Anterior cingulate cortex (tissue), 58 donors: ENCODE data around the gene TNFRSF13B.
A peak's percentile ranks its signal among the peaks of the same experiment; 100 is the strongest.
"Not testable (repeated sequence)": the region's sequence is repeated elsewhere in the genome, so short reads cannot be mapped to it uniquely, and the experiment has no call there.

Source experiments
- DNase-seq, 58 donors: peaks; one replicate each; lab custom pipeline; 2025; lab: John Stamatoyannopoulos, UW

Gene TNFRSF13B

DNA sequence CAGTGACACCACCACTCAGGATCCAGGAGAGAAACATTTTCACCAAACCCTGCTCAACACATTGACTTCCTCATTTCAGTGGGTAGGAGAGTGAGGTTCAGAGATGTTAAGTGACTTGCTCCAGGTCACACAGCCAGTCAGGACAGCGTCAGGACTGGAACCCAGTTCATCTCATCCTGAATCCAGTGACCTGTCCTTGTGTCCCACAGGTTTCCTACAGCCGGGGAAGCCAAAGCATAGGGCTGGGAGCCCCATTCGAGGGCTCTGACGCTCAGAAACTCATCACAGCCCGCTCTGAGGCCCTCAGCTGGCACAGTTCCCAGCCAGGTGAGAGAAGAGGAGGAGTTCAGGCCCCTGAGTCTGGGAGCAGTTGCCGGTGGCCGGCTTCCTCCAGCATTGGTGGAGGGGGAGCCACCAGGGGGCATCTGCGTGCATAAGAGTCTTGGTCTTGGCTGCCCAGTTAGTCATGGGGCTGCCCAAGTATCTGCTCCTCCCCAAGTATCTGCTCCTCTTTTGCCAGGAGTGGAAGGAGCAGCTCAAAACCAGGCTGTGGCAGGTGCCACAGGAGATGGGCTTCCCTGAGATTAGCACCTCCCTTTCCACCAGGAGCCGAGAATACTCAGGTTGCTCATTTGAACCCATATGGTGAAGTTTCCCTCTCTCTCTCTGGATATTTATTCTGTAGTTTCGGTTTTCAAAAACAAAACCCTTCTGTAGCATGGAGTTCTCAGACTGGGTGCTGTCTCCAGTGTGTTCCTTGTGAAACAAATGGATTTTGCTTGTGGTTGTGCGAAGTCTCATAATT is 56.0 kb downstream of the TNFRSF13B start:
- DNase-seq: peak in 12 of 58 donors; percentile 7 to 45 (median 24)

DNA sequence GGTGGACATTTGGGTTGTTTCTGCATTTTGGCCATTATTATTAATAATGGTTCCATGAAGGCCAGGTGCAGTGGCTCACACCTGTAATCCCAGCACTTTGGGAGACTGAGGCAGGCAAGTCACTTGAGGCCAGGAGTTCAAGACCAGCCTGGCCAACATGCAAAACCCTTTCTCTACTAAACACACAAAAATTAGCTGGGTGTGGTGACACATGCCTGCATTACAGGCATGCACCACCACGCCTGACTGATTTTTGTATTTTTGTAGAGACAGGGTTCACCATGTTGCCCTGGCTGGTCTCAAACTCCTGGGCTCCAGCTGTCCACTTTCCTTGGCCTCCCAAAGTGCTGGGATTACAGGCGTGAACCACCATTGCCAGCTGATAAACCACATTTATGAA is 58.5 kb downstream of the TNFRSF13B start:
- no peak for DNase-seq

DNA sequence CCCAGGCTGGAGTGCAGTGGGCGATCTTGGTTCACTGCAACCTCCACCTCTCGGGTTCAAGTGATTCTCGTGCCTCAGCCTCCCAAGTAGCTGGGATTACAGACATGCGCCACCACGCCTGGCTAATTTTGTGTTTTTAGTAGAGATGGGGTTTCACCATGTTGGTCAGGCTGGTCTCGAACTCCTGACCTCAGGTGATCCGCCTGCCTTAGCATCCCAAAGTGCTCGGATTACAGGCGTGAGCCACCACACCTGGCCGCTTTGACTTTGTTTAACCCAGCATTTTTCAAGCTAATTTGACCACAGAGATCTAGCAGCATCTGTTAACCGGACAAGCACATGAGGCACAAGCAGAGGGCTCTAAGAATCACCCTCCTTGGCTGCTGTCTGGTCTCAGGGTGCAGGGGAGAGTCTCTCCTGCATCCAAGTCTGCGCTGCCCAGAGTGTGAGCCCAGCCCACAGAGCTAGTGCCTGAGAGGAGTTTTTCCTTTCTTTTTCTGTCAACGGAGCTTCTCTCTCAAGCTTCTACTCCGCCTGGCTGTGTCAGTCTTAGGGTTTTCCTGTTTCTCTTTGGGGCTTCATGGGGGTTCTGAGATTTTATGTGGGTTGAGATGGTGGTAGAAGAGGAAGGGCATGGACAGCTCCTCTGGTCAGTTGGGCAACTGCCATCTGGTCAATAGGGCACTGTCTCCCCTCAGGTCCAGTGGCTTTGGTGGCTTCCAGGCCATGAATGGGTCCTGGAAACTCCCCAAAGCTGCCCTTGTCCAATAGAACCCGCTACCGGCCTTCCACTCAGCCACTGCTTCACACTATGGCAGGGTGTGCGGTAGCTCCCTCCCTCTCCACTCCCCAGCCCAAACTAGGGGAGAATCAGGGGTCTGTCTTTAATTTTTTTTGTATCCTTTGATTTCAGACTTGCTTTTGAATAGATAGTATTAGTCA is 59.6 kb downstream of the TNFRSF13B start:
- no peak for DNase-seq

DNA sequence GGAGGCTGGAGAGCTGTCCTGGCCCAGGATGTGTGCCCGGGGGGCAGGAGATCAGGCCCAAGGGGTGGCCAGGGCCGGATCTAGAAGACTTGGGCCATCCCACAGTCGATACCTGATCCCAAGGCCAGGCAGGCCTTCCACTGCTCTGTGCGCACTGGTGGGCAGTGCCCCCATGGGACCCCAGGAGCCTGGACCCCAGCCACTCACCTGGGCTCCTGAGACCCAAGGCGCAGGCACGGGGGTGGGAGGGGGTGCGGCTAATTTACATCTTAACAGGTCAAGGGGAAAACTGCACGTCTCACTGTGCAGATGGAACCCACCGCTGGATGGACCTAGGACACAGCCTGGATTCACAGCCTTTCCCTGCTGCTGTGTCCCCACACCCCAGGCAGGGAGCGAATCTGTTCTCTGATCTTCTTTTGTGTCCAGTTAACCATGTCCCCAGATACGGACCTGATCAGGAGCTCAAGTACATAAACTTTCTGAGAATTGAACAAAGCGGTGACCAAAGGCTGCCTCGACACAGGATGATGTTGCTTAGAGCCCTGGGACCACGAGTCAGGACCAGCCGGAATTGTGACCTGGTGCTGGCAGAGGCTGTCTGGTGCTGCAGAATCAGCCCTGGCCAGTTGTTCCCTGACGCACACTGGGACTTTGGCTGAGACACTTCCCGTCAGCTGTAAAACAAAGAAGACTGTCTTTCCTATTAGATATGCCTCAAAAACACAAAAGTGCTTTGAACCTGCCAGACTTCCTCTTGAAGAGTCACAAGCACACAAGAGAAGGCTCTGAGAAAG is 60.6 kb downstream of the TNFRSF13B start:
- peak in 22 of 58 donors; percentile 1 to 61 (median 30) for DNase-seq

DNA sequence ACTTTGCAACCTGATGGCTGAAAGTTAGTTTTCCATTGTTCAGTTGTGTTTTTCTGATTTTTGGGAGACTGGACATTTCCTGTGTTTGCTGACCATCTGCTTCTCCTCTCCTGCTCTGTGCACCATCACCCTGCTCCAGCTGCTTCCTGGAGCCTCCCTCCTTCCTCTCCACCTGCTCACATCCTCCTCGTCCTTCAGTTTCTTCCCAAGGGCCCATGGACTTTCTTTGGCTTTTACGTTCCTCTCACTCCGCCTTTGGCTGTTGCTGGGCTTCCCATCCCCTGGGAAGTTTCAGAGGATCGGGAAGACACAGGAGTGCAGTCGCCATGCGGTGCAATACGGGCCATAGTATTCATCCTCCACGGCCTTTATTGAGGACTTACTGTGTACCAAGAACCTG is 61.6 kb downstream of the TNFRSF13B start:
- no peak for DNase-seq

DNA sequence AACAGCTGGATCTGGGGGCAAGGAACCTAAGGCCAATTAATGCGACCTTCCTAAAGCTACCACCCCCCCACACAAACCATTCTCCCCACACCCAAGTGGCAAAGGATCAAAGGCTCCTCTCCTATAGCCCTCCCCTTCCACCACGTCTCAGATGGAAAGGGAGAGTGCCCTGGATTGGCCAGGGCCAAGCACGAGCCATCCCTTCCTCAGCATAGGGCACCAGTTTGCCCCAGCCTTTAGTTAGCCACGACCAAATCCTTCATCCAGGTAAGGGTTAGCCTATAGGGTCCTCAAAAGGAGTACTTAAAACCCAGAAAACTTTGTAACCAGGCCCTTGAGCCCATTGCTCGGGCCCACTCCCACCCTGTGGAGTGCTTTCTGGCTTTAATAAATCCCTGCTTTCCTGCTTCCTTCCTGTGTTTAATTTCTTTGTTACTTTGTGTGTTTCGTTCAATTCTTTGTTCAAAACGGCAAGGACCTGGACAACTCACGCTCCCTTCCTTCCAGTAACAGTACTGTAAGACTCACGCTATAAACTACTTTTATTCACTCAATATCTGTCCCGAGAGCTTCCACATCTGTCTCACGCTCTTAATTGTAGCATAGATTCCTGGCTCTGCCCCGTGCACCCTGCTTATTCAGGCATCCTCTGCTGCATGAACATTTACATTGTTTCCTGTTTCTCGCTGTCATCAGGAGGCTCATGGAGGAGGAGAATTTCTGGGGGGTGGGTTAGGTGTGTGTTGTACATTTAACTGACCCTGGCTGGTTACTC is 62.3 kb downstream of the TNFRSF13B start:
- DNase-seq: no peak

DNA sequence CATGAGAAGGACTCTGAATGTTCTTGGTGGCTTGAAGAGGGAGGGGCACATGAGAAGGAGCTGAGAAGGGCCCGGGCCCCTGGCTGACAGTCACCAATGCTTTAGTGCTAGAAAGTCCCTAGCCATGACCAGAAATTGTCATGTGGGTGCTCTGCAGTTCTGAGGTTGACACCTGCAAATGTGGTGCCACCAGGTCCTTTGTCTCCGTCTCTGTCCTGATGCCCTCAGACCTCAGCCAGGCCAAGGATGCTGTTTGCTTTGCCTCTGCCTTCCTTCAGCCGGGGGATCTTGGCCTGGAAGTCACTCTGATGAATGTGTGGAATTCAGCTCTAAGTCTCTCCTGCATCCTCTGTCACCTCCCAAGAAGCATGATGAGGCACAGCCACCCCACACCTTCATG is 63.6 kb downstream of the TNFRSF13B start:
- no peak for DNase-seq

DNA sequence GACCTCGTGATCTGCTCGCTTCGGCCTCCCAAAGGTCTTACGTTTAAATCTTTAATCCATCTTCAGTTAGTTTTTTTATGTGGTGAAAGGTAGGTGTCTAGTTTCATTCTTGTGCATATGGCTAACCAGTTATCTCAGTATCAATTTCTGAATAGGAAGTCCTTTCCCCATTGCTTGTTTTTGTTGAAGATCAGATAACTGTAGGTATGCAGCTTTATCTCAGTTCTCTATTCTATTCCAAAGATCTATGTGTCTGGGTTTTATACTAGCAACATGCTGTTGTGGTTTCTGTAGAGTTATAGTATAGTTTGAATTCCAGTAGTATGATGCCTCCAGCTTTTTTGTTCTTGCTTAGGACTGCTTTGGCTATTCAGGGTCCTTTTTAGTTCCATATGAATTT is 65.2 kb downstream of the TNFRSF13B start:
- DNase-seq: no peak

DNA sequence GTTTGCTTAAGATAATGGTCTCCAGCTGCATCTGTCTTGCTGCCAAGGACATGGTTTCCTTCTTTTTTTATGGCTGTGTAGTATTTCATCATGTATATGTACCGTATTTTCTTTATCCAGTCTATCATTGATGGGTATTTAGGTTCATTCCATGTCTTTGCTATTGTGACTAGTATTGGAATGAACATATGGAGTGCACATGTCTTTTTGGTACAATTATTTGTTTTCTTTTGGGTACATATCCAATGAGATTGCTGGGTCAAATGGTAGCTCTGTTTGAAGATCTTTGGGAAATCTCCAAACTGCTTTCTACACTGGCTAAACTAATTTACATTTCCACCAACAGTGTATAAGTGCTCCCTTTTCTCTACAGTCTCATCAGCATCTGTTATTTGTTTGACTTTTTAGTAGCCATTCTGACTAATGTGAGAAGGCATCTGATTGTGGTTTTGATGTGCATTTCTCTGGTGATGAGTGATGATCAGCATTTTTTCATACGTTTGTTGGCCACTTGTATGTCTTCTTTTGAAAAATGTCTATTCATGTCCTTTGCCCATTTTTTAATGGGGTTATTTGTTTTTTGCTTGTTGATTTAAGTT is 66.2 kb downstream of the TNFRSF13B start:
- DNase-seq: no peak

DNA sequence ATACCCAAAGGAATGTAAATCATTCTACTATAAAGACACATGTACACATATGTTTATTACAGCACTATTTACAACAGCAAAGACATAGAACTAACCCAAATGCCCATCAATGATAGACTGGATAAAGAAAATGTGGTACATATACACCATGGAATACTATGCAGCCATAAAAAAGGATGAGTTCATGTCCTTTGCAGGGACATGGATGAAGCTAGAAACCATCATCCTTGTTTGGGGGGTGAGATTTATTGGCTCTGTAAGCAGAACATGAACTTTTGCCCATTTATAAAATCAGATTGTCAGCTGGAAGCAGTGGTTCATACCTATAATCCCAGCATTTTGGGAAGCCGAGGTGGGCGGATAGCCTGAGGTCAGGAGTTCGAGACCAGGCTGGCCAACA is 68.8 kb downstream of the TNFRSF13B start:
- DNase-seq: not testable (repeated sequence)

GRCh38 chr17:16900288-16900882 is 71.5 kb downstream of the TNFRSF13B start:
- DNase-seq: no peak

- not testable (repeated sequence) for DNase-seq
These were observed 74.6 kb downstream of the TNFRSF13B start for GRCh38 chr17:16897211-16897896.

GRCh38 chr17:16896235-16896634 is 75.7 kb downstream of the TNFRSF13B start:
- not testable (repeated sequence) for DNase-seq

- not testable (repeated sequence) for DNase-seq
These were observed 78.4 kb downstream of the TNFRSF13B start for GRCh38 chr17:16893527-16893926.

DNA sequence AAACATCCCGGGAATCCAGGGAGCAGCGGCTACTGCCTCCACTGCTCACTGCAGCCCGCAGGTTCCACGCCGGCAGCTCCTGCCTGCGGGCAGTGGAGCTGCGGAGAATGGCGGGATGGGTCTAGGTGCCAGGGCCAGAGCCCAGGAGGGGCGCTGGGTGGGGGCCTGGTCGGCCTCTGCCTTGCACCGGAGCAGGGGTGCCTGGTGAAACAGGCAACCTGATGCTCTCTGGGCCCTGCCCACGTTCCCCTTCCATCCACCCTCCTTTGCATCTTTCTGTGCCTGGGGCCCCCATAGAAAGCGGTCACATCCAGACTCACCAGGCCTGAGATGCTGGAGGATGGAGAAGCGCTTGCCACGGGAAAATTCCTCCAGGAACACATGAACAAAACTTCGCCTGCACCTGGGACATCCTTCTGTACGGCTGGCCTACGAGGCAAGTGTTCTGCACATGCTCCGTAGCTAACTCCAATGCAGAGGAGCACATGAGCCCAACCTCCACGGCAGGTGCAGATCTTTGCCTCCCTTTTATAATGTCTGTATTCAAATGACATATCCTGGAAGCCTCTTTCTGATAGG is 79.0 kb downstream of the TNFRSF13B start:
- DNase-seq: not testable (repeated sequence)

DNA sequence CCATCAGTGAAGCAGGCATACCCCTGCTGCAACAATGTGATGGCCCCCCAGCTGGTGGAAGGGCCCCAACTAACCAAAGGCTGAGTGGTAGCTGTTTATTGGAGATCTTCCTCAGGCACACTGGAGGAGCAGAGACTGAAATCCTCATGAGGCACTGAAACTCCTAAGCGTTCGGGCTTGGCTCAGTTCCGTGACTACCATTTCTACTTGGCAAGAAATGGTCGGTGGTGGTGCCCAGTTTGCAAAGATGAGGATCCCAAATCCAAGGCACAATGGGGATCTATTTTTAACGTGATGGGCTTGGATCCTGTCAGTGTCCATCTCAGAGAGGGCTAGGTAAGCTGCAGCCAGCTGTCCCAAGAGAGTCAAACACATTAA is 82.8 kb downstream of the TNFRSF13B start:
- no peak for DNase-seq
